CD14-positive monocyte (primary cell): ENCODE results near the gene SSTR5. TPM values are rescaled to one million over a fixed set of nuclear protein-coding genes. Genes with fewer than 3 reads are reported as not detected.

Source experiments
- DNase-seq, 3 donors: peaks; one replicate each; pipeline ENCODE4 v3.0.0-alpha.2; 2011 to 2022
- H2AFZ ChIP-seq: 2 replicates; pipeline ENCODE4 v1.6.0; 2012; ENCODE audit warnings: mild to moderate bottlenecking, low read depth, low read length, inconsistent platforms; ENCODE audit not compliant: insufficient read depth, poor library complexity, severe bottlenecking
- H3K27ac ChIP-seq, 2 donors: 1 replicate in 1 of 2; 2 replicates in 1 of 2; pipeline ENCODE4 v1.5.1; 2012 to 2013; ENCODE audit warnings: low read length in 2 of 2, control low read depth in 1 of 2, inconsistent platforms in 1 of 2, low read depth in 1 of 2, mild to moderate bottlenecking in 1 of 2
- H3K27me3 ChIP-seq, 2 donors: one replicate each; pipeline versions ENCODE4 v1.6.0 to v1.6.1; 2011 to 2013; ENCODE audit warnings: low read length in 2 of 2; ENCODE audit not compliant: control insufficient read depth in 2 of 2, insufficient read depth in 2 of 2
- H3K36me3 ChIP-seq, 2 donors: replicated peaks in 1 of 2; 1 replicate in 1 of 2; 2 replicates in 1 of 2; pipeline versions ENCODE4 v1.5.1 to v1.6.1; 2012 to 2013; ENCODE audit warnings: low read length in 2 of 2, control low read depth in 1 of 2, inconsistent platforms in 1 of 2, mild to moderate bottlenecking in 1 of 2; ENCODE audit not compliant: insufficient read depth in 2 of 2, control insufficient read depth in 1 of 2
- H3K4me1 ChIP-seq, 2 donors: 1 replicate in 1 of 2; 2 replicates in 1 of 2; pipeline versions ENCODE4 v1.5.1 to v1.6.1; 2012 to 2013; ENCODE audit warnings: low read length in 2 of 2, control low read depth in 1 of 2, inconsistent platforms in 1 of 2, mild to moderate bottlenecking in 1 of 2, moderate library complexity in 1 of 2; ENCODE audit not compliant: insufficient read depth in 2 of 2, control insufficient read depth in 1 of 2
- H3K4me2 ChIP-seq: replicated peaks from 2 replicates; pipeline ENCODE3; 2012; ENCODE audit warnings: low read length, moderate library complexity, mild to moderate bottlenecking; ENCODE audit not compliant: poor library complexity, severe bottlenecking; ENCODE audit errors: extremely low read depth
- H3K4me3 ChIP-seq, 3 experiments: fragments of 200-600 bp in 1 of 3; sonication (generic) in 1 of 3; replicated peaks in 1 of 3; 1 replicate in 2 of 3; 2 replicates in 1 of 3; pipeline ENCODE4 v1.5.1; 2011 to 2013; ENCODE audit warnings: low read length in 3 of 3, mild to moderate bottlenecking in 3 of 3, control low read depth in 2 of 3, low read depth in 2 of 3, inconsistent platforms in 1 of 3, moderate library complexity in 1 of 3
- H3K79me2 ChIP-seq: 2 replicates; pipeline ENCODE4 v1.6.0; 2012; ENCODE audit warnings: mild to moderate bottlenecking, control low read depth, inconsistent platforms, low read length, moderate library complexity; ENCODE audit not compliant: insufficient read depth
- H3K9ac ChIP-seq: 2 replicates; pipeline ENCODE4 v1.6.0; 2017; ENCODE audit warnings: low read length, mild to moderate bottlenecking; ENCODE audit not compliant: insufficient read depth, poor library complexity, severe bottlenecking
- H3K9me3 ChIP-seq, 2 donors: replicated peaks in 1 of 2; 1 replicate in 1 of 2; 2 replicates in 1 of 2; pipeline versions ENCODE4 v1.5.1 to v1.6.1; 2012 to 2013; ENCODE audit warnings: low read length in 2 of 2, control low read depth in 1 of 2; ENCODE audit not compliant: control insufficient read depth in 1 of 2, insufficient read depth in 1 of 2
- H4K20me1 ChIP-seq: 2 replicates; pipeline ENCODE4 v1.6.0; 2012; ENCODE audit warnings: mild to moderate bottlenecking, low read length, control low read depth, moderate library complexity; ENCODE audit not compliant: insufficient read depth
- H3K27ac Mint-ChIP-seq, 7 donors: one replicate each; pipeline ENCODE4 v1.8.0; 2020; ENCODE audit warnings: mild to moderate bottlenecking in 7 of 7, mixed read lengths in 7 of 7, moderate library complexity in 6 of 7, inconsistent platforms in 2 of 7
- H3K27me3 Mint-ChIP-seq, 3 donors: one replicate each; pipeline ENCODE4 v1.8.0; 2021 to 2022; ENCODE audit warnings: low read depth in 3 of 3, mild to moderate bottlenecking in 3 of 3, mixed read lengths in 3 of 3, moderate library complexity in 3 of 3, inconsistent platforms in 1 of 3
- H3K36me3 Mint-ChIP-seq, 2 donors: one replicate each; pipeline ENCODE4 v1.8.0; 2020; ENCODE audit warnings: mixed read lengths in 2 of 2, inconsistent platforms in 1 of 2, mild to moderate bottlenecking in 1 of 2
- H3K4me1 Mint-ChIP-seq: one replicate; pipeline ENCODE4 v1.8.0; 2020; ENCODE audit warnings: mild to moderate bottlenecking, mixed read lengths
- H3K4me3 Mint-ChIP-seq, 2 donors: one replicate each; pipeline ENCODE4 v1.8.0; 2020; ENCODE audit warnings: mild to moderate bottlenecking in 2 of 2, mixed read lengths in 2 of 2, moderate library complexity in 1 of 2
- H3K9me3 Mint-ChIP-seq, 7 donors: one replicate each; pipeline ENCODE4 v1.8.0; 2020 to 2022; ENCODE audit warnings: mixed read lengths in 7 of 7, mild to moderate bottlenecking in 6 of 7, moderate library complexity in 6 of 7, inconsistent platforms in 2 of 7
- CTCF ChIP-seq: fragments of 200-600 bp; IDR thresholded peaks from one replicate; pipeline ENCODE4 v1.8.0; 2022; ENCODE audit warnings: antibody characterized with exemption, mild to moderate bottlenecking
- WGBS: methylation state at CpG from one replicate; pipeline ENCODE4 v1.1.5; 2013; ENCODE audit warnings: missing lambda C conversion rate; ENCODE audit not compliant: insufficient coverage; 5-methylcytosine and 5-hydroxymethylcytosine counted together
- intact Hi-C, 2 donors: fragments of 100-400 bp; cut with micrococcal nuclease; formaldehyde crosslinking; loops; one replicate each; pipeline versions ENCODE4 v1.15.0 to v1.15.1; 2023
- polyA plus RNA-seq, 3 donors: library from polyadenylated mRNA; depleted of rRNA in 1 of 3; unstranded in 2 of 3; stranded (reverse) in 1 of 3; fragments of 300-500 nt in 2 of 3; fragments of >200 nt in 1 of 3; fragmentation: Illumina TruSeq in 2 of 3; gene quantifications; 1 replicate in 2 of 3; 2 replicates in 1 of 3; pipeline ENCODE4 v1.2.3, GENCODE V29; 2012 to 2021

Gene SSTR5
- polyA plus RNA-seq, 3 donors, result not detected

GRCh38 chr16:1052721-1053120 is 19.8 kb upstream of the SSTR5 start:
- Histone ChIP-seq H3K9me3 (peaks cover 0 to 10% of the 10 kb centered on the region in 2 donors), H3K27ac (no peak overlapping the region), H3K4me2 (no peak overlapping the region), H4K20me1 (no peaks in the 10 kb centered on the region), H3K4me3 (no peak overlapping the region), H3K27me3 (no peaks in the 10 kb centered on the region), H3K36me3 (no peaks in the 10 kb centered on the region), H3K4me1 (no peaks in the 10 kb centered on the region), H3K9ac (no peak overlapping the region), H2AFZ (no peak overlapping the region), H3K79me2 (no peaks in the 10 kb centered on the region)
- Mint-ChIP-seq H3K27ac (no peak overlapping the region), H3K9me3 (peaks cover 0 to 12% (median 2%) of the 10 kb centered on the region in 7 donors), H3K36me3 (no peaks in the 10 kb centered on the region), H3K27me3 (peaks cover 3 to 15% (median 6%) of the 10 kb centered on the region in 3 donors), H3K4me1 (no peaks in the 10 kb centered on the region), H3K4me3 (no peak overlapping the region)
- TF ChIP-seq CTCF, result no peak
- DNase-seq, result no peak
- WGBS, result 95% methylated on average over 8 of the region's 9 CpGs
- intact Hi-C loops, result no loop called here

GRCh38 chr16:1053121-1053521 is 19.4 kb upstream of the SSTR5 start:
- no peaks in the 10 kb centered on the region for H4K20me1 ChIP-seq
- Mint-ChIP-seq H3K27me3 (peaks cover 3 to 15% (median 6%) of the 10 kb centered on the region in 3 donors), H3K4me3 (no peak overlapping the region), H3K36me3 (no peaks in the 10 kb centered on the region), H3K9me3 (peaks cover 0 to 12% (median 2%) of the 10 kb centered on the region in 7 donors), H3K27ac (no peak overlapping the region), H3K4me1 (no peaks in the 10 kb centered on the region)
- no peak overlapping the region for H2AFZ ChIP-seq
- H3K9me3 ChIP-seq, result peaks cover 0 to 12% of the 10 kb centered on the region in 2 donors
- H3K9ac ChIP-seq, result no peak overlapping the region
- no peak overlapping the region for H3K4me3 ChIP-seq
- DNase-seq, result no peak
- no peaks in the 10 kb centered on the region for H3K27me3 ChIP-seq
- H3K79me2 ChIP-seq, result no peaks in the 10 kb centered on the region
- no peak for TF ChIP-seq CTCF
- H3K4me1 ChIP-seq, result no peaks in the 10 kb centered on the region
- H3K36me3 ChIP-seq, result no peaks in the 10 kb centered on the region
- intact Hi-C loops, result no loop called here
- H3K4me2 ChIP-seq, result no peak overlapping the region
- H3K27ac ChIP-seq, result no peak overlapping the region
- WGBS, result 92% methylated on average over 9 of the region's 14 CpGs
